NCI-H187 (cell line): Measurements from ENCODE around the gene AKT2.
A peak's percentile ranks its signal among the peaks of the same experiment; 100 is the strongest.

ENCODE experiments used
- DNase-seq, 2 experiments: peaks; one replicate each; lab custom pipeline; 2025; lab: John Stamatoyannopoulos, UW

AKT2 gene

DNA sequence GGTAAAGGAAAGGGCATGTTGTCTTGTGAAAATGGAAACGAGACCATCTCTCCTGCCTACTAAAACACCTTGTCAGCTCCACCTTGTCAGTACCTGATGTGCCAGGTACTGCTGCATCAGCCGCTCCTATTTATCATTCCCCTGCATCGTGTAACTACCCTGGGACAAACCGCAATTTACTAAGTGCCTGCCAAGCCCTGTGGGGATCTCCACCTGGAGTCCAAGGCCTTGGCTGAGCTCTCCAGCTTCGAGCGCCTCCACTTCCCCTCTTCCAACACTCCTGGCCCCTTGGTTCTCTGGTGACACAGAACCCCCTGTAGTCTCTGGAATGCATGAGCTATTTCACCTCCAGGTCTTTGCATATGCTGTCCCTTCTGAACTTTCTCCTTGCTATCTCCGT lies 32.8 kb downstream of the AKT2 start:
- no peak for DNase-seq

DNA sequence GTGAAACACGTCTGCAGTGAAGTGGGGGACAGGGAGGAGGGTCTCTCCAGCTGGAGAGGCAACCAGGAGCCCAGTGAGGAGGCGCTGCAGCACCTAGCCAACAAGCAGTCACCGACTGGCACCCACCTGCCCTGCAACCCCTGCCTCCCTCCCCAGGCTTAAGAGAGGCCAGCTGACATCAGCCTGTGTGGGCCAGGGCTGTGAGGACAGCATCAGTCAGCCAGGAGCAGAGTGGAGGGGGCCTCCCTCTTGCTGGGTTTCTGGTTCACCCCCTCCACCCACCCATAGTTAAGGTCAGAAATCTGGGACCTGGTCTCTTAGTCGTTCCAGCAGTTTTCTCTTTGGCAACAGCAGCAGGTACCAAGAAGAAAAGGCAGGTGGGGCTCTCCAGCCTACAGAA lies 33.2 kb downstream of the AKT2 start:
- DNase-seq = no peak

DNA sequence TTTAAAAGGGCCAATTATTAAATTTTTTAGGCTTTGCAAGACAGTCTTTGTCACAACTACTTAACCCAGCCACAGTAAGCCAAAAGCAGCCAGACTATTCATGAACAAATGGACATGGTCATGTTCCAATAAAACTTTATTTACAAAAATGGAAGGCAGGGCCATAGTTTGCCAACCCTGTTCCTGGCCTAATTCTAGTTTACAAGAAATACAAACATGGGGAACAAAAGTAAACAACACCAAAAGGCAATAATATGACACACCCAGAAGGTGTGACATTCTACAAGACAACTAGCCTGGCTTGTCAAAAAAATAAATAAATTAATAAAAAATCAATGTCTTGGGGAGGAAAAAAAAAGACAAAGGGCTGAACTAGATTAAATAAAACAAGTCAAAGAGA lies 33.9 kb downstream of the AKT2 start:
- no peak for DNase-seq

DNA sequence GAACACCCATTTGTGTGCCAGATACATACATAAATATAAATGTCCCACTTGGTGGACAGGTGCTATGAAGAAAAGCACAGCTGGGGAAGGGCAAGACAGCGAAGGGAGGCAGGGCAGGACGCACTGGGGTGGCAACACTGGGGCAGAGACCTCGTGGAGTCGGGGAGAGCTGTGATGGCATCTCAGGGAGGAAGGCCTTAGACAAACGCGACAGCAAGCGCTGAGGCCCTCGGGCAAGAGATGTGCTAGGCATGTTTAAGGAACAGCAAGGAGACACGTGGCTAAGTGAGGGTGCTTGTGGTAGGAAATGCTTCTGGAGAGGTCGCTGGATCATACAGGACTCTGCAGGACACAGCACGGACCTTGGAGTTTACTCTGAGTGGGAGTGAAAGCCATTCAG lies 35.4 kb downstream of the AKT2 start:
- DNase-seq = no peak

DNA sequence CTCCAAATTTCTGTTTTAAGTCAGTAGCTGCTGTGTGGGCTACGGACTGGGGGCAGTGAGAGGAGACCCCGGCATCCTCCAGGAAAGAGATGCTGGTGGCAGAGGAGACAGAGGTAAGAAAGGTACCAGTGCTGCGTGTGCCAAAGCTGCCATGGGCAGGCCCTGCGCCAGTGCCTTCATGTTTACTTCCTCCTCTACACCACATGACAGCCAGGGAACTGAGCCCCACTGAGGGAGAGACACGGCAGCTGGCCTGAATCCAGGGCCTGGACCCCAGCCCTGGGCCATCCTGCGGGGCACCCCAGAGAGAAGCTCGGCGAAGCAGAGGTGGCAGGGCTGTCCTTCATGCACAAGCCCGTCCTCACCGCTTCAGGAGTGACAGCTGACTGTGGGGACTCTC lies 35.9 kb downstream of the AKT2 start:
- no peak for DNase-seq

DNA sequence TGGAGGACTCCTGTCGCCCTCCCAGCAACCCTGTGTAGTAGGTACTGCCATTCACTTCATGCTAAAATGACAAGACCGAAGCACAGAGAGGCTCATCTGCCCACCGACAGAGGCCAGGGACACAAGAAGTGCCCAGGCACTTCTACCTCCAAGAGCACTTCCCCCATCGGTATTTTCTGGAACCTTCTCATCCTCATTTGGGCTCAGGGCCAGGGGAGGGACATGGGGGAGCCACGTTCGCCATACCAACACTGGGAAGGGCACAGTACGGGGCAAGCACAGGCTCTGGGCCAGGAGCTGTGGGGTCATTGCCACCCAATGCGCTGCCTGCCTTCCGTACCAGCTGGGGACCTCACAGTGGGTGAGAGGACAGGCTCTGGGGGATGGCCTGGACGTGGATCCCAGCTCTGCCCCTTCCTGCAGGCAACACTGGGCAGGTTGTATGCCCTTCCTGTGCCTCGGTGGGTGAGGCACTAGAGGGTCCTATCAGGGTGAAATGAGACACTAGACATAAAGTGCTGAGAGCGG lies 37.3 kb downstream of the AKT2 start:
- DNase-seq = no peak

DNA sequence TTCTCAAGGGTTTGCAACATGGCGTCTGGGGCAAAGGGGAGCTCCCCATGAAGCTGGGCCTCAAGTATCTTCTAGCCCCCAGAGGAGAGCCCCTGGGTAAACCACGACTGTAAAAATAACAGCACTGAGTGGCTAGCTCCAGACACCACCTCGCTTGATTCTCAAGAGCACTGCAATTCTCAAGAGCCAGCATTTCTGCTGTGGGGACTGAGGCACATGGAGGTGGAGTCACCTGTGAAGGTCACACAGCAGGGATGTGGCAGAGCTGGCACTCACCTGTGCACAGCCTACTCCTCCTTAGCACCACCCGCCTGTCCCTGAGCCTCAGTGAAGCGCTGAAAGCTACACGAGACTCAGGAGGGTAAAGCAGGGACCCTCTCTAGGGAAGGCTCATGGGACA lies 38.0 kb downstream of the AKT2 start:
- DNase-seq = peak; percentile 20 to 66

DNA sequence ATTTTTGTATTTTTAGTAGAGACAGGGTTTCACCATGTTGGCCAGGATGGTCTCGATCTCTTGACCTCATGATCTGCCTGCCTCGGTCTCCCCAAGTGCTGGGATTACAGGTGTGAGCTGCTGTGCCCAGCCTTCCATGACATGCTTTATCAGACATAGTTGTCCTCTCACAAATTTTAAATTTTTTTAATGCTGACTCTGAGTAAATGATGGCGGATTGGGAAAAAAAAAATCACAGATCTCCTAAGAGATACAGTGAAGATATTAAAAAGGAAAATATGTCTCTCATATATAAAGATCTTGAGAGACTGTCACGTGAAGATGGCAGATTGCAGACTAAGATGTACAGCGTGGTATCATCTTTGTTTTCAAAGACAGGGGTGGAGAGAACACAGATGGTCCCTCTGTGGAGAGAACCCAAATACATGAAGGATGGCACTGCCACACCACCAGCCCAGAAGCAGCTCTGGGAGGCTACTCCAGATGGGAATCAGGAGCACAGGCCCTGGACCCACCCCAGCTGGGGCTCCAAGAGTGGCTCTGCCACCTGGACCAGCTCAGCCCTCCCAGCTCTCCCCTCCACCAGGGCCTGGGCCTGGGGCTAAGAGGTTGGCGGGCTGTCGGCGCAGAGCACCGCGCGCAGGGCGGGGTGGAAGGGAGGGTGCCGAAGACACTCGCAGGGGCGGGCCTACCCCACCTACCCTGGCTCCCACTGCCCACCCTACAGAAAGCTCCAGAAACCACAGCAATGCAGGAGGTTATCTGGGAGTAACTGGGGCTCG lies 38.7 kb downstream of the AKT2 start:
- no peak for DNase-seq

DNA sequence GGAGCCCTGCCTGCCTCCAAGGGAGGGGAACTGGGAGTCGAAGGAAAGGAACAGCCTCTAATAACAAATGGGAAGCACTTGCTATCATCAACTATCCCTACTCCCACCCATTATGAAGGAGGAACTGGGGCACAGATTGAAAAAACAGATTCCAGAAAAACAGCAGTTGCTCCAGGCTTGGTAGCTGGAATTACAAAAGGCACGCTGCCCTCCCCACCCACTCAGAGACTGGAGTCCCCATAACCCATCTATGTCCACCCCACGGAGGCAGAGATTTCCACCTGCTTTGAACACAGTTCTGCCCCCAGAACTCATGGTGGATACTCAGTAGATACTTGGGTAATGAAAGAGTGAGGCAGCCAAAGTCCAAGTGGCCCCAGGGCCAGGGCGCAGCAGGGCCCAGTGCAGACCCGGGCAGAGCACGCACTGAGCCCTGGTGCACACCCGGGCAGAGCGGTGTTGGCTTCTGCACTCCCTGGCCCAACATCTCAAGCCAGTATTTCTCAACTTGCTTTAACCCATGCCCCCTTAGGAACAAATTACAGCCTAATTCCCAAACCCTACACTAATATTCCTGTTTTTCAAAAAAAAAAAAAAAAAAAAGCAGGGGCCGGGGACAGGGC lies 39.5 kb downstream of the AKT2 start:
- DNase-seq = no peak

DNA sequence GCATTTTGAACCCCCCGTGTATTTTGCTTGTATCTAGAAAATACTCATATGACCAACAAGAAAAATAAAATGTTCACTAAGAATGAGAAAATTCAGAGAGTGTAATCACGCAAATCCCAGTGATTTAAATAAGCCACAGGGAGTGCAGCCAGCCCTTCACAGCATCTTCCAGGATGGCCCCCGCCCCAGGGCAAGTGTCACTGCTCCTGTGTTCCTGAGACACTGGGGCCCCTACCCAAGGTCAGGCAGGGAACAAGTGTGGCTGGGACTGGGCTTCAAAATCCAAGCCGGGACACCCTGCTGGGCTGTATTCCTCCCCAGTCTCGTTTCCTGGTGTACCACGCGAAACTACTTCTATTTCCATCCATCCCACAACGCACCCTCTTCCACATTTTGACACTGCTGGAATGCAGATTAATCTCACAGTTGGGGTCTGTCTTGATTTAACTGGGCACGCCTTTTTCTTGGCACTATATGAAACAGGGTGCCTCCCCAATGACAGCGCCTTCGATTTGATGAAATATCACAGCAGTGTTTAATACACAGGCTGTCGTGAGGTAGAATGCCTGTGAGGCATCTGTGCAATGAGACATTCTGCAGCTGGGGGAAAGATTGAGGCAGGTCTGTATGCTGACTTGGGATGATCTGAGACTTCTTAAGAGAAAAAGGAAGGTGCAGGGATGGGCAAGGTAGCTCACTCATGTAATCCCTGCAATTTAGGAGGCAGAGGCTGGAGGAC lies 40.4 kb downstream of the AKT2 start:
- no peak for DNase-seq

DNA sequence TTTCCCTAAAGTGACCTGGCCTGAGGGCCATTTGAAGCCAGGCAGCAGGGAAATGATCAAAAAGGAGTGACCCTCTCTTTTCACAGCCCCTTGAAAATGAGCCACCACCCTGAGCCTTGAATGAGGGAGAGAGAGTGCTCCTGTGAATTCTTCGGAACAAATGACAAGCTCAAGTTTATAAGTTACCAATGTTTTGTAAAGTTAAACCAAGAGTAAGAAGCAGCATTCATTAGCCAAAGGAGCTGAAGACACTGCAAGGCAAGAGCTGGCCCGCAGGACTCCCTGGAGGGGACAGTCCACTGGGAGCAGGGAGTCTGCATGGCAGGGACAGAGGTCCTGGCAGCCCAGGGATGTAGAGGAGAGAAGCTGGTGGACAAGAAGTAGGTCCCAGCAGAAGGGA lies 42.0 kb downstream of the AKT2 start:
- DNase-seq = no peak

DNA sequence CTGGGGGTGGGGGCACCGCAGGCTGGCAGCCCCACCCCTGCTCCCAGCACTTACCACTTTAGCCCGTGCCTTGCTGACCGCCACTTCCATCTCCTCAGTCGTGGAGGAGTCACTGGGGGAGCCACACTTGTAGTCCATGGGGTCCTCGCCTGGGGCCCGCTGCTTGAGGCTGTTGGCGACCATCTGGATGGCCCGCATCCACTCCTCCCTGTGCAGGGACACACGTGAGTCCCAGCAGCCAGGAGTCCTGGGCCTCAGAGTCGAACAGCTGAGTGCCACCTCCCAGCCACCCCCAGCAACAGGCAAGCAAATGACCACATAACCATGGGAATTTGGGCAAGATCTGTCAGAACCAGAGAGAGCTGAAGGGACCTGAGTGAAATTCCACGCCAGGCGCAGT lies 42.7 kb downstream of the AKT2 start:
- no peak for DNase-seq

DNA sequence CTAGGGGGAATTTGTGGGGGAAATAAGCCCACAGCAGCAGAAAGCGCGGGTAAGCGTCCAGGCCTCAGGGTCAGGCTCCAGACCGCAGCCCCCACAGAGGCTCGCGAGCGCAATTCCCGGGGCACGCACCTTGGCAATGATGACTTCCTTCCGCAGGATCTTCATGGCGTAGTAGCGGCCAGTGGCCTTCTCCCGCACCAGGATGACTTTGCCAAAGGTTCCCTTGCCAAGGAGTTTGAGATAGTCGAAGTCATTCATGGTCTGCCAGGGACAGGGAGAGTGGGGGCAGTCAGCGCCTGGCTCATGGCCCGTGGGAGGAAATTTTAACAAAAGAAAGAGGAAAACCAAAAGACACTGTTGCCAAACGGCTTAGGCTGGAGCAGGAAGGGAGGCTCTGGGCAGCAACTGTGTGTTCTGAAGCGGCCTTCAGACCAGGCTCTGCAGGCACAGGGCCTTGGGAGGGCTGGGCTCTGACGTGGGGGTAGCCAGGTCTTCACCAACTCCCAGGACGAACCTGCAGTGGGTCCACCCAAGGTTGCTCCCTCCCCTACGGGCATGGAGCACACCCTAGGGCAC lies 43.2 kb downstream of the AKT2 start:
- DNase-seq = no peak

DNA sequence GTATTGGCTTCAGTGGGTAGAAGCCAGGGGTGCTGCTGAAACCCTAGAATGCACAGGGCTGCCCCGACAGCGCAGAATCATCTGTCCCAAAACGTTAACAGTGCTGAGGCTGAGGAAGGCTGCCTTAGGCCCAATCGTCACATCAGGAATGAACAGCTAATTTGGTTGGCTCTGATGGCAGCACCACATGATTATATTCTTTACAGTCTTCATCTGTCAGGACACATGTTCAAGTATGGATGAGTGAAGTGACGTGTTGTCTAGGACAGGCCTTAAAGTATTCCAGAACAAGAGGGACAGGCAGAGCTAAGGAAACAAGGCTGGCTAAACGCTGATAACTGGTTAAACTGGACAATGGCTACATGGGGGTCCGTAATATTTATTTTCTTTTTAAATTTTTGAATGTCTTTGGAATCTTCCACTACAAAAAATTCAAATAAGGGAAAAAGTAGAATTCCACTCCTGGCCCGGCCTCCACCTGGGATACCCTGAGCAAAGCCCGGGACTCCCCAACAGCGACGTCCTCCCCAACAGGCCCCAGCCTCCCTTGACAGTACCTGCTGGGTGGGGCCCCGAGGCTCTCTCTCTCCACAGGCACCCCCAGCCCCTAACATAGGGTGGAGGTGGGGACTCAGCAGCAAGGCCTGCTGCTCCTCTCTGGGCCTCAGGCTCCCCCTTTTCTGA lies 43.9 kb downstream of the AKT2 start:
- DNase-seq = no peak

DNA sequence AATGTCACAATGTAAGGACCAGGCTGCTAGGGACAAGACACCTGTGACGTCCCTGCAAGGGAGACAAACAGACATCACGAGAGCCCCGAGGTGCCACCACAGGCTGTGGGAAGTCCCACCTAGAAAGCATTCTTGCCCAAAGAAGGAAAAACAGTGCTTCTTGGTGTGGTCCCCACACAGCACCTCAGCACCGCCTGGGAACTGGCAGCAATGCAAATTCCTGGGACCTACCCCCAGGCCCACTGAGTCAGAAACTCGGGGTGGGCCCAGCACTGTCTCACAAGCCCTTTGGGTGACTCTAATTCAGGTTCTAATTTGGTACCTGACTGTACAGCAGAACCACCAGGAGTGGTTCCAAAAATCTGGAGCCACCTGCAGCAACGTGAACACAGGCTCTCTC lies 44.8 kb downstream of the AKT2 start:
- no peak for DNase-seq

DNA sequence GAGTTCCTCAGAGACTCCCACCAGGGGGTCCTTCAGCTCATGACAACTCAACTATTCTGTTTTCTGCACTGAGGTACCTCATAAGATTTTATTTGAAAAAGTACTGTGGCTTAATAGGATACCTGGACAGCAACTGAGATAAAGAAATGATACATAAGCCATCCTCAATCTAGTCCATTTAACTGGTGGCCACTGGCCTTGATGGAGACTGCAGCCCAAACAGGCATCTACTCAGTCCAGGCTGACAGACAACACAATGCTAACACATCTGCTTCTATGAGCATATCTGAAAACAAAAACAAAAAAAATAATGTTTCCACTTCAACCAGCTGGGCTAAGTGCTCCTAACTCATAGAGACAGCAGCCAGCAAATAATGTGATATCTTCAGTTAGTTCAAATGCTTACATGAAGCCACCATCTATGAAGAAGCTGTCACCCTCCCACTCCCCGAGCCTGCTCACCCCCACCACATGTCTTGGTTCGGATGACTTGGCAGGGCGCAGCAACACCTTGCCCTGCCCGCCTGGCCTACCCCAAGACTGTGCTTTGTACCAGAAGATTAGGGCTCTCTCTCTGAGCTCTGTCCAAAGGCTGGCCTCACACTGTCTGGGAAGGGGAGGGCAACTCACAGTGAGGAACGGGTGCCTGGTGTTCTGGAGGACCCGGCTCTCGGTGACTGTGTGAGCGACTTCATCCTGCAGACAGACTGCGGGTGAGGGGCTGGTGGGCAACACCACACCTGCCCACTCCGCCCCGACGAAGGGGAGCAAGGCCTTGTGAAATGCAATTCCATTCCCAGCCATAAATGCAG lies 45.5 kb downstream of the AKT2 start:
- DNase-seq = no peak

DNA sequence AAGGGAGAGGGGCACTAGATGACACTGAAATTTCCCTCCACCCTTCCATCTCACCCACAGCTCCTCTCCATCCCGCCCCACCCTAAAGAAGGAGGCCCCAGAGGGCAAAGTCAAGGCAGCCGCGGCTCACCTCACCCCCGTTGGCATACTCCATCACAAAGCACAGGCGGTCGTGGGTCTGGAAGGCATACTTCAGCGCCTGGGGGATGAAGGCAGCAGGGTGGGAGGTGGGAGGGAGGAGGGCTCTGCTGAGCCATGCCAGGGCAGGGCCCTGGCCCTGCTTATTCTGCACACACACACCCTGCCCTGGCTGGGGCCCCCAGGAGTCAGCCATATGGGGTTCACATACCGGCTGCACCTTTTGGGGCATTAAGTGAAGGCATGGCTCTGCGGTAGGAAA lies 46.4 kb downstream of the AKT2 start:
- DNase-seq = no peak

DNA sequence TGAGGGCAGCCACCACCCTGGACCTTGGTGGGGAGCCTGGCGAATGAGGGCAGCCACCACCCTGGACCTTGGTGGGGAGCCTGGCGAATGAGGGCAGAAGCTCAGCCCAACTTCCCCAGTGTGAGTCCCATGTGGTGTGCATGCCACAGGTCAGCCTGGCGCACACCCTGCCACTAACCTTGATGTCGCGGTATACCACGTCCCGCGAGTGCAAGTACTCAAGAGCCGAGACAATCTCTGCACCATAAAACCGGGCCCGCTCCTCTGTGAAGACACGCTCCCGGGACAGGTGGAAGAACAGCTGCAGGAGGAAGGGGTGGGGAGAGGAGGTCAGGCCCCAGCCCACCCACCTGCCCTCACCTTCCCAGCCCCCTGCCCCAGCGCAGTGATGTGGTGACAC lies 47.4 kb downstream of the AKT2 start:
- no peak for DNase-seq

DNA sequence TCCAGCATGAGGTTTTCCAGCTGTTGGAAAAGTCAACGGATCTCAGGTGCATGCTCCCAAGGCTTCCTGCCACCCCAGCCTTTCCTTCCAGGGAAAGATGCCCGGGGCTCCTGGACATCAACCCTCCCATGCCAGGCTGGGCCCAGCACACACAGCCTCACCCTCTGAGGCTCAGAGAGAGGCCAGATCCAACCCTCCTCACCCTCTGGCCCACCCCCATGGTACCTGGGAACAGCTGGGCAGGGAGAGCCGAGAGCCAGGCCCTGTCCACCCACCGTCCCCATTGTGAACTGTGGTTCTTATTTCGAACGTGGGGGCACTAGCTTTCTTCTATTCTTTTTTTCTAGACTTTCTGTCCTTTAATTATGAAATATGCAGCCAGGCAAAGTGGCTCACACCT lies 48.8 kb downstream of the AKT2 start:
- no peak for DNase-seq

DNA sequence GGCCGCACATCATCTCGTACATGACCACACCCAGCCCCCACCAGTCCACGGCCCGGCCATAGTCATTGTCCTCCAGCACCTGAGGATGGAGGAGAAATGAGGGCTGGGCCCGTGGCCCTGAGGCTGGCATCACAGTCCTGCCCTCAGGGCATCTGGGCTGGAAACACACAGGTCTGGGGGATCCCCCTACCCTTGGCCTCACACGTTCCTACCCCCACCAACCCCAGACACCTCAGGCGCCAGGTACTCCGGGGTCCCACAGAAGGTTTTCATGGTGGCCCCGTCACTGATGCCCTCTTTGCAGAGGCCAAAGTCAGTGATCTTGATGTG lies 49.2 kb downstream of the AKT2 start:
- DNase-seq = no peak

DNA sequence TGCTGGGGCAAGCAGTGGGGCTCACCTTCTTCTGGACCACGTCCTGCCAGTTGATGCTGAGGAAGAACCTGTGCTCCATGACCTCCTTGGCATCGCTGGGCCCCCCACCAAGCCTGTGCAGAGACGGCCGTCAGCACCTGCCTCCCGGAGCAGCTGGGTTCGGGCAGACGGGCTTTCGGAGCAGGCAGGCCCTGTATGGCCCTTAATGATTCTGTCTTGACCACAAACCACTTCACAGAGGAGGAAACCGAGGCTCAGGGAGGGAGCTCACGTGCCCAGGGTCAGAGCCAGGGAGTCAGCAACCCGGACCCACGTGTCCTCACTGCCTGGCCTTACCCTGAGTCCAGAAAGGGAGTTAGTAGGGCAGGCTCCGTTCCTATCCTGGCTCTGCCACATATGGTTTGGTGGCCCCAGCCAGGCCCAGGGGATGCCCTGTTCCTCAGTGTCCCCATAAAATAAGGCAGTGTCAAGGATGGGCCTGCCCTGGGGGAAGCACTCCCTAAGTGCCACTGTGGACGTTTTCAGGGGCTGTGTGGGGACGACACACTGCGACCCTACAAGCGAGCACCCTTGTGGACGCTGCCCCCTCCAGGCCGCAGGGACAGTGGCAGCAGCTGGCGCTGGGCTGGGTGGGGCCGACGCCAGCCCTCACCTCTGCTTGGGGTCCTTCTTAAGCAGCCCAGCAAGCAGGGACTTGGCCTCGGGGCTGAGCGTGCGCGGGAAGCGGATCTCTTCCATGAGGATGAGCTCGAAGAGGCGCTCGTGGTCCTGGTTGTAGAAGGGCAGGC lies 49.7 kb downstream of the AKT2 start:
- DNase-seq = no peak
